Activated T-helper 1 cell treated with anti-CD3 and anti-CD28 coated beads, Interleukin-12 subunit alpha, Interleukin-12 subunit beta, Interleukin-2, Interleukin-4 antibody, amounts not matched to agents 30 ng/mL and 10 ng/mL and 1 ng/mL, durations not matched to agents 14 hours and 24 hours and 36 hours (primary cell): ENCODE data around the gene SLF2. TPM values are rescaled to one million over a fixed set of nuclear protein-coding genes. Genes with fewer than 3 reads are reported as not detected.
"Not testable (repeated sequence)": the region's sequence is repeated elsewhere in the genome, so short reads cannot be mapped to it uniquely, and the experiment has no call there.

ENCODE experiments used
- DNase-seq: peaks from one replicate; pipeline ENCODE4 v3.0.0; 2021; ENCODE audit warnings: low spot score
- H3K27ac Mint-ChIP-seq: one replicate; pipeline ENCODE4 v1.8.0; 2021; ENCODE audit warnings: mild to moderate bottlenecking, mixed read lengths
- H3K27me3 Mint-ChIP-seq: one replicate; pipeline ENCODE4 v1.8.0; 2022; ENCODE audit warnings: mild to moderate bottlenecking, moderate library complexity, mixed read lengths; ENCODE audit not compliant: insufficient read depth
- H3K36me3 Mint-ChIP-seq: one replicate; pipeline ENCODE4 v1.8.0; 2021; ENCODE audit warnings: low read depth, mixed read lengths
- H3K4me1 Mint-ChIP-seq: one replicate; pipeline ENCODE4 v1.8.0; 2021; ENCODE audit warnings: low read depth, mixed read lengths
- H3K4me3 Mint-ChIP-seq: one replicate; pipeline ENCODE4 v1.8.0; 2021; ENCODE audit warnings: mild to moderate bottlenecking, moderate library complexity, mixed read lengths
- H3K9me3 Mint-ChIP-seq: one replicate; pipeline ENCODE4 v1.8.0; 2021; ENCODE audit warnings: mixed read lengths
- intact Hi-C: fragments of 100-400 bp; cut with micrococcal nuclease; formaldehyde crosslinking; loops from one replicate; pipeline ENCODE4 v1.15.1; 2024
- total RNA-seq: library from RNA; stranded (reverse); gene quantifications from 2 replicates; pipeline ENCODE4 v1.2.3, GENCODE V29; 2022

The SLF2 gene
- total RNA-seq, 1 donor from 2014 or later = 36.1 TPM

DNA sequence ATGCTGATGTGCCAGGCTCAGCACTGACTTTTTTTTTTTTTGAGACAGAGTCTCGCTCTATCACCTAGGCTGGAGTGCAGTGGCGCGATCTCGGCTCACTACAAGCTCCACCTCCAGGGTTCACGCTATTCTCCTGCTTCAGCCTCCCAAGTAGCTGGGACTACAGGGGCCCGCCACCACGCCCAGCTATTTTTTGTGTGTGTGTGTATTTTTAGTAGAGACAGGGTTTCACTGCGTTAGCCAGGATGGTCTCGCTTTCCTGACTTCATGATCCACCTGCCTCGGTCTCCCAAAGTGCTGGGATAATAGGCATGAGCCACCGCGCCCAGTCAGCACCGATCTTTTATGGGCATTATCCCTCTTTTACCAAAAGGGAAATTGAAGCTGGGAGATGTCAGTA is 27.2 kb upstream of the SLF2 start:
- H3K36me3 Mint-ChIP-seq, intact Hi-C loops: not testable (repeated sequence)

DNA sequence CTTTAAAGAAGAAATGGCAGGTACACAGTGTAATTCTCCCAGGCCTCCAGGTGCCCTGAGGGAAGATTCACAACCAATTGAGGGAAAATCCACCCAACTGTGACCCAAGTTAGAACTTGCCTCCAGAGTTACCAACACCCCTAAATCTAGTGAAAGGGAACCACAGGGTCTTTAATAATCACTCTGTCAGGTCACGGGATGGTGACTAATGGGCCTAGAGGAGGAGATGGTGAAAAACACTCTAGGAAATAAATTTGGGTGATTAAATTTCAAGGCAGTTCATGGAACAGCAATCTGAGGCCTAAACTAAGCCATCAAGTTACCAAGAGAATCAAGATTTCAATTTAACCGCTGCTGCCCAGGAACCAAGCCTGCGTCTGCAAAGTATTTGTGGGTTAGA is 26.7 kb upstream of the SLF2 start:
- no peaks in the 10 kb centered on the region for H3K9me3 Mint-ChIP-seq
- H3K27me3 Mint-ChIP-seq = peaks cover 19% of the 10 kb centered on the region
- no peaks in the 10 kb centered on the region for H3K4me1 Mint-ChIP-seq
- intact Hi-C loops = no loop called here
- H3K27ac Mint-ChIP-seq = no peak overlapping the region
- H3K4me3 Mint-ChIP-seq = no peak overlapping the region
- no peak for DNase-seq
- no peaks in the 10 kb centered on the region for H3K36me3 Mint-ChIP-seq

More for the DNA sequence above, 27.2 kb upstream of the SLF2 start:
- peaks cover 17% of the 10 kb centered on the region for H3K27me3 Mint-ChIP-seq
- DNase-seq, H3K4me3 Mint-ChIP-seq, H3K9me3 Mint-ChIP-seq, H3K4me1 Mint-ChIP-seq, H3K27ac Mint-ChIP-seq: not testable (repeated sequence)

DNA sequence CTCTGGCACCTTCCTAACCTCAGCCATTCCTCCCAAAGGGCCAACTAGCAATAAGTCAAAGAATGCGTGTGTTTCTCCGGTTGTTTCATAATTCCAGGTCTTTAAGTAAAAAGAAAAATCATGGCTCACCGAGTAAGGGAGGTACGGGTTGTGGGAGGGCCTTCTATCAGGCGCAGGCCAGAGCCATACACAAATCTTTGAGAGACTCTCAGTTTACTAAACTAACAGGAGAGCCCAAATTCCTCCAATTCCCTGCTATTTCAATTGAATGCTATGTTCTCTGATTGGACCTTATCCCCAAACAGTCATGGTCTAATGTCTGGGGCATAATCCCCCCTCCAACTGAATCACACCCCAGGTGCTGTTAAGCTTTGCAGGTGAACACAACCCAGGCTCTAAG is 26.2 kb upstream of the SLF2 start:
- no peak for DNase-seq
- no peaks in the 10 kb centered on the region for H3K9me3 Mint-ChIP-seq
- intact Hi-C loops = no loop called here
- no peaks in the 10 kb centered on the region for H3K36me3 Mint-ChIP-seq
- peaks cover 20% of the 10 kb centered on the region for H3K27me3 Mint-ChIP-seq
- H3K4me3 Mint-ChIP-seq = no peak overlapping the region
- no peak overlapping the region for H3K27ac Mint-ChIP-seq
- no peaks in the 10 kb centered on the region for H3K4me1 Mint-ChIP-seq

DNA sequence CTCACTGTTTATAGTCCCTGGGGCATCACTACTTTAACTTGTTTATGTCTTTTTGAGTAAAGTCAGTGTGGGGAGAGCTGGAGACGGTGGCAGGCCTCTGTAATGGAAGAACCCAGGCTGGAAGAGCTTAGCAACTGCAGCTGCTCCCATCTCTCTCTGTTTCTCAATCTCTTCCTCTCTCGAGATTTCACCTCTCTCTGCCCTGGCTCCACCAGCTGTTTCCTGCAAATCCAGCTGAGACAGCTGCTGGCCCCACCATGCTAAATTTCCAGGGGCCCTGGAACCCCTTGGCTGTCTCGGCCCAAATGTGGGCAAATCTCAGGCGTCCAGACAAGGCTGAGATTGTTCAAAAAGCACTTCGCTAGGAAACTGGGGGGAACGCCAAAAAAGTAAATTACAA is 25.8 kb upstream of the SLF2 start:
- Mint-ChIP-seq H3K4me1 (no peaks in the 10 kb centered on the region), H3K4me3 (no peak overlapping the region), H3K9me3 (no peaks in the 10 kb centered on the region), H3K27ac (no peak overlapping the region), H3K27me3 (peaks cover 22% of the 10 kb centered on the region), H3K36me3 (no peaks in the 10 kb centered on the region)
- DNase-seq = no peak
- intact Hi-C loops = no loop called here

DNA sequence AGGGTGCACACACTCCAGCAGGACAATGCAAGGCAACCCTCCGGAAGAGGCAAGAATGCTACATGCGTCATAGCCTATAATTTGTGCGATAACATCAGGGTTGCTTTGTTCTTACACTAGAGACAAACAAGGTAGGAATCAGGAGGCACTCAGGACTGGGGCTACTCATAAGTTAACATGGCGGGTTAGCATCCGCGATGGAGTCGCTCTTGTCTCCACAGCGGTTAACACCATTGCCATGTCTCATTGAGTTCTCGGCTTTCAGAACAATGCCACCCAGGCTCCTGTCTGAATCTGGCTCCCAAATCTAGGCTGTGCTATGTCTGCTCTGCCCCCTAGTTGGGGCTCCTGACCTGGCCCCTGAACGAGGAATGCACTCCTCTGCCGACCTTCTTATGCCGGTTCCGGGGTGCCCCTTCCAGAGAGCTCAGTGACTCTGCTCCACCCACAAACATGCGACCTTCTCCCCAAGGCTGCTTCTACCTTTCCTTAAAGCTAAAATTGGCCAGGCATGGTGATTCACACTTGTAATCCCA is 24.9 kb upstream of the SLF2 start:
- no peak overlapping the region for H3K27ac Mint-ChIP-seq
- no peaks in the 10 kb centered on the region for H3K4me1 Mint-ChIP-seq
- no peaks in the 10 kb centered on the region for H3K9me3 Mint-ChIP-seq
- H3K27me3 Mint-ChIP-seq = peaks cover 30% of the 10 kb centered on the region
- no peak for DNase-seq
- no peaks in the 10 kb centered on the region for H3K36me3 Mint-ChIP-seq
- intact Hi-C loops = no loop called here
- H3K4me3 Mint-ChIP-seq = no peak overlapping the region

- H3K4me3 Mint-ChIP-seq = no peak overlapping the region
- H3K4me1 Mint-ChIP-seq = no peaks in the 10 kb centered on the region
- H3K27me3 Mint-ChIP-seq = peaks cover 38% of the 10 kb centered on the region
- no peak overlapping the region for H3K27ac Mint-ChIP-seq
- intact Hi-C loops = no loop called here
- DNase-seq = no peak
- H3K9me3 Mint-ChIP-seq = no peaks in the 10 kb centered on the region
- no peaks in the 10 kb centered on the region for H3K36me3 Mint-ChIP-seq
These were observed 23.8 kb upstream of the SLF2 start for GRCh38 chr10:100888957-100889356.

GRCh38 chr10:100889546-100889945 is 23.2 kb upstream of the SLF2 start:
- Mint-ChIP-seq H3K27ac (no peak overlapping the region), H3K4me3 (no peak overlapping the region), H3K9me3 (no peaks in the 10 kb centered on the region), H3K36me3 (no peaks in the 10 kb centered on the region), H3K27me3 (peaks cover 43% of the 10 kb centered on the region), H3K4me1 (no peaks in the 10 kb centered on the region)
- intact Hi-C loops = no loop called here
- no peak for DNase-seq

GRCh38 chr10:100890141-100890672 is 22.6 kb upstream of the SLF2 start:
- H3K27ac Mint-ChIP-seq = no peak overlapping the region
- intact Hi-C loops = no loop called here
- no peak overlapping the region for H3K4me3 Mint-ChIP-seq
- H3K27me3 Mint-ChIP-seq = peaks cover 43% of the 10 kb centered on the region
- DNase-seq = no peak
- H3K36me3 Mint-ChIP-seq = no peaks in the 10 kb centered on the region
- no peaks in the 10 kb centered on the region for H3K4me1 Mint-ChIP-seq
- H3K9me3 Mint-ChIP-seq = no peaks in the 10 kb centered on the region

GRCh38 chr10:100890673-100891317 is 22.0 kb upstream of the SLF2 start:
- Mint-ChIP-seq H3K36me3 (no peaks in the 10 kb centered on the region), H3K4me1 (no peaks in the 10 kb centered on the region), H3K27ac (no peak overlapping the region), H3K27me3 (peaks cover 49% of the 10 kb centered on the region), H3K9me3 (no peaks in the 10 kb centered on the region), H3K4me3 (no peak overlapping the region)
- intact Hi-C loops = no loop called here
- DNase-seq = no peak

GRCh38 chr10:100894033-100894432 is 18.7 kb upstream of the SLF2 start:
- H3K4me3 Mint-ChIP-seq = no peak overlapping the region
- no peaks in the 10 kb centered on the region for H3K4me1 Mint-ChIP-seq
- DNase-seq = no peak
- H3K27ac Mint-ChIP-seq = no peak overlapping the region
- no peaks in the 10 kb centered on the region for H3K36me3 Mint-ChIP-seq
- H3K27me3 Mint-ChIP-seq = peaks cover 58% of the 10 kb centered on the region
- no peaks in the 10 kb centered on the region for H3K9me3 Mint-ChIP-seq
- intact Hi-C loops = no loop called here

DNA sequence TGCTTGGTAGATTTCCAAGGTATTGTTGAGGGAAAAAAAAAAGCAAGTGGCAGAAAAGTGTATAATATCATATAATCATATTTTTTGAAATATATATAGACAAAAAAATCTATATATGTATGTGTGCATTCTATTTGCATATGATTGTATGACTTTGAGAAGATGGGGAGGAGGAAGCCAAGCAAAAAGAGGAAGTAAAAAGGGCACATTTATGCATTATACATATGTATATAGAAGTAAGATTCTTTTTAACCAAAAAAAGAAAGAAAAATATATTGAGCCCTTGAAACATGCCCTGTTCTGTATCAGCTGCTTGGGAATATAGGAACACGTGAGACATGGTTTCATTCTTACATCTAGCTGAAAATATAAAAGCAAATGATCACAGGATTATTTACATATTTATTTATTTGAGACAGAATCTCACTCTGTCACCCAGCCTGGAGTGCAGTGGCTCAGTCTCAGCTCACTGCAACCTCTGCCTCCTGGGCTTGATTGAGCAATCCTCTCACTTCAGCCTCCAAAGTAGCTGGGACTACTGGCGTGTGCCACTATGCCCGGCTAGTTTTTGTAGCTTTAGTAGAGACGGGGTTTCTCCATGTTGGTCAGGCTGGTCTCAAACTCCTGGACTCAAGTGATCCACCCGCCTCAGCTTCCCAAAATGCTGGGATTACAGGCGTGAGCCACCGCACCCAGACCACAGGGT is 18.0 kb upstream of the SLF2 start:
- Mint-ChIP-seq H3K4me3 (no peak overlapping the region), H3K27me3 (peaks cover 57% of the 10 kb centered on the region), H3K4me1 (no peaks in the 10 kb centered on the region), H3K9me3 (no peaks in the 10 kb centered on the region), H3K36me3 (no peaks in the 10 kb centered on the region), H3K27ac (no peak overlapping the region)
- DNase-seq = no peak
- intact Hi-C loops = no loop called here

DNA sequence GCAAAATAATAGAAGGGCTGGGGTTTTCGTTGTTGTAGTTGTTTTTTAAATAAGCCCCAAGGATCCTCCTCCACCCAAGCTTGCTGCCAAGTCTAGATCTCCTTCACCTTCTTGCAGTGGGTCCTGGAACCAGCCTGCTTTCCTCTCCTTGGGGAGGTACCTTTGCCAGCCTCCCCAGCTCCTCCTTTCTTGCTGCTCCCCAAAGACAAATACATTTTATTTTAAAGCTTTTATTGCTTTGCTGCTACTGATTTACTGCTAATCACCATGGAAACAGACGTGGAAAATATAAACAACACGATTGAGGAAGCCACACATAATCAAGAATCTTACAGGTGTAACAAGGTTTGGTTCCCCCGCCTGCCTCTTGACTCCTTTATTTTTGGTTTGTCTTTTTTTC is 17.4 kb upstream of the SLF2 start:
- no peaks in the 10 kb centered on the region for H3K36me3 Mint-ChIP-seq
- peaks cover 56% of the 10 kb centered on the region for H3K27me3 Mint-ChIP-seq
- H3K9me3 Mint-ChIP-seq = no peaks in the 10 kb centered on the region
- no peaks in the 10 kb centered on the region for H3K4me1 Mint-ChIP-seq
- intact Hi-C loops = no loop called here
- no peak overlapping the region for H3K4me3 Mint-ChIP-seq
- no peak for DNase-seq
- H3K27ac Mint-ChIP-seq = no peak overlapping the region

DNA sequence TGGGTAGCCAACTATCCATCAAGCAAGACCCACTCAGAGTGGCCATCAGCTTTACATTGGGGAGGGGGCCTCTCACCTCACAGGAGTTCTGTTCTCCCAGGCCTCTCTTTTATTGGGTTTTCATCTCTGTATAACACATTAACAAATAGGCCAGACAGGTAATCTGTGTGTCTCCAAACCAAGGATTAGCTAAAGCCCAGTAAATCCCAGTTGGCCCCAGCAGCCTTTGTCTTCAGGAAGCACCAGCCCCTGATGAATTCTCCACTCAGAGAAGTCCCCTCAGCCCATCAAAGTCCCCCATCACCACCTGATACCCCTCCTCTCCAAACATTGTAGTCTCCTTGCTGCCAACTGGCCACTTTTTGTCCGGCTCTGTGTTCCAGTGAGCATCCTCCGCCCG is 16.9 kb upstream of the SLF2 start:
- Mint-ChIP-seq H3K27me3 (peaks cover 56% of the 10 kb centered on the region), H3K9me3 (no peaks in the 10 kb centered on the region), H3K4me1 (no peaks in the 10 kb centered on the region), H3K36me3 (no peaks in the 10 kb centered on the region), H3K27ac (no peak overlapping the region), H3K4me3 (no peak overlapping the region)
- DNase-seq = no peak
- intact Hi-C loops = no loop called here
